Measurements from ENCODE around the gene RPS15A. TPM values are rescaled to one million over a fixed set of nuclear protein-coding genes. Genes with fewer than 3 reads are reported as not detected.

RPS15A gene
- total RNA-seq, 1 experiment from 2014 or later: 1,977 TPM

- Histone ChIP-seq H3K9me3 (ENCODE audit: insufficient read depth, low read depth) (no peaks in the 10 kb centered on the region), H3K27me3 (ENCODE audit: insufficient read depth, low read depth) (no peaks in the 10 kb centered on the region), H3K4me3 (peak overlapping the region; percentile 98), H3F3A (ENCODE audit: insufficient read depth, low read depth) (peaks cover 50% of the 10 kb centered on the region), H3K9me2 (ENCODE audit: insufficient read depth) (no peaks in the 10 kb centered on the region), H3K4me2 (peak overlapping the region; percentile 98), H3K27ac (no peak overlapping the region), H3K4me1 (replicated peaks; ENCODE audit: insufficient read depth) (peaks cover 43% of the 10 kb centered on the region), H4K20me1 (ENCODE audit: insufficient read depth) (peaks cover 31% of the 10 kb centered on the region), H3K36me3 (ENCODE audit: low read depth) (peaks cover 28% of the 10 kb centered on the region), H2AFZ (no peak overlapping the region), H3K79me2 (ENCODE audit: low read depth) (peaks cover 66% of the 10 kb centered on the region)
- POLR2A ChIA-PET (ENCODE audit: unreplicated experiment): interaction anchor here (1.4 kb wide), 1 partner anchor 9 kb away, joined by 17 read pairs; the partner anchor contains the start of gene RPS15A
- no peak for TF ChIP-seq CTCF (conservative IDR thresholded peaks at IDR 0.05)
- CTCF ChIA-PET: interaction anchor here (0.6 kb wide), 1 partner anchor 295 kb away, joined by 3 read pairs; no protein-coding TSS in a partner anchor
- BruUV-seq (replicated peaks): no TSS peak
- DNase-seq: no peak
- intact Hi-C loops (cut with micrococcal nuclease; ENCODE audit: unreplicated experiment): no loop called here
These were observed 9.4 kb upstream of the RPS15A start for GRCh38 chr16:18799500-18799899.

- DNase-seq: no peak
- no peak overlapping the region for H3K27ac ChIP-seq
- H3K4me1 ChIP-seq (replicated peaks; ENCODE audit: insufficient read depth): peaks cover 35% of the 10 kb centered on the region
- H3K4me3 ChIP-seq: no peak overlapping the region
- POLR2A ChIA-PET (ENCODE audit: unreplicated experiment): no interaction called here
- intact Hi-C loops (cut with micrococcal nuclease; ENCODE audit: unreplicated experiment): no loop called here
- H4K20me1 ChIP-seq (ENCODE audit: insufficient read depth): peaks cover 31% of the 10 kb centered on the region
- H3K9me2 ChIP-seq (ENCODE audit: insufficient read depth): no peaks in the 10 kb centered on the region
- peaks cover 69% of the 10 kb centered on the region for H3K79me2 ChIP-seq (ENCODE audit: low read depth)
- H3K9me3 ChIP-seq (ENCODE audit: insufficient read depth, low read depth): no peaks in the 10 kb centered on the region
- peaks cover 43% of the 10 kb centered on the region for H3K36me3 ChIP-seq (ENCODE audit: low read depth)
- CTCF ChIA-PET: no interaction called here
- BruUV-seq (replicated peaks): no TSS peak
- H3K27me3 ChIP-seq (ENCODE audit: insufficient read depth, low read depth): no peaks in the 10 kb centered on the region
- TF ChIP-seq CTCF (conservative IDR thresholded peaks at IDR 0.05) (no peak), EZH2 (IDR thresholded peaks at IDR 0.05; ENCODE audit: low read depth) (no peak)
- no peak overlapping the region for H2AFZ ChIP-seq
- peaks cover 51% of the 10 kb centered on the region for H3F3A ChIP-seq (ENCODE audit: insufficient read depth, low read depth)
- H3K4me2 ChIP-seq: no peak overlapping the region; the same call in 1 of the 2 replicates
These were observed 7.6 kb upstream of the RPS15A start for GRCh38 chr16:18797746-18798145.

- TF ChIP-seq CTCF (conservative IDR thresholded peaks at IDR 0.05) (no peak), EZH2 (IDR thresholded peaks at IDR 0.05; ENCODE audit: low read depth) (no peak)
- Histone ChIP-seq H3K9me2 (ENCODE audit: insufficient read depth) (no peaks in the 10 kb centered on the region), H3K27me3 (ENCODE audit: insufficient read depth, low read depth) (no peaks in the 10 kb centered on the region), H3K9me3 (ENCODE audit: insufficient read depth, low read depth) (no peaks in the 10 kb centered on the region), H3K4me3 (no peak overlapping the region), H3K79me2 (ENCODE audit: low read depth) (peaks cover 69% of the 10 kb centered on the region), H3F3A (ENCODE audit: insufficient read depth, low read depth) (peaks cover 54% of the 10 kb centered on the region), H3K4me1 (replicated peaks; ENCODE audit: insufficient read depth) (peaks cover 27% of the 10 kb centered on the region), H3K27ac (no peak overlapping the region), H3K4me2 (no peak overlapping the region), H4K20me1 (ENCODE audit: insufficient read depth) (peaks cover 31% of the 10 kb centered on the region), H2AFZ (no peak overlapping the region), H3K36me3 (ENCODE audit: low read depth) (peaks cover 54% of the 10 kb centered on the region)
- intact Hi-C loops (cut with micrococcal nuclease; ENCODE audit: unreplicated experiment): no loop called here
- CTCF ChIA-PET: no interaction called here
- no TSS peak for BruUV-seq (replicated peaks)
- DNase-seq: no peak
- POLR2A ChIA-PET (ENCODE audit: unreplicated experiment): interaction anchor here (0.6 to 0.8 kb wide), 2 partner anchors 12 to 121 kb away, joined by 3 to 4 read pairs; no protein-coding TSS in a partner anchor
These were observed 6.2 kb upstream of the RPS15A start for GRCh38 chr16:18796377-18796776.

All from PC-9 (cell line).